HG03354 (cell line): ENCODE data around the gene CLEC2B.

ENCODE experiments used
- ATAC-seq: cut with Tn5 transposase; IDR thresholded peaks from one replicate; pipeline ENCODE4 v1.9.1; 2021; ENCODE audit warnings: mild to moderate bottlenecking; ENCODE audit not compliant: unreplicated experiment, poor library complexity, severe bottlenecking

CLEC2B gene

DNA sequence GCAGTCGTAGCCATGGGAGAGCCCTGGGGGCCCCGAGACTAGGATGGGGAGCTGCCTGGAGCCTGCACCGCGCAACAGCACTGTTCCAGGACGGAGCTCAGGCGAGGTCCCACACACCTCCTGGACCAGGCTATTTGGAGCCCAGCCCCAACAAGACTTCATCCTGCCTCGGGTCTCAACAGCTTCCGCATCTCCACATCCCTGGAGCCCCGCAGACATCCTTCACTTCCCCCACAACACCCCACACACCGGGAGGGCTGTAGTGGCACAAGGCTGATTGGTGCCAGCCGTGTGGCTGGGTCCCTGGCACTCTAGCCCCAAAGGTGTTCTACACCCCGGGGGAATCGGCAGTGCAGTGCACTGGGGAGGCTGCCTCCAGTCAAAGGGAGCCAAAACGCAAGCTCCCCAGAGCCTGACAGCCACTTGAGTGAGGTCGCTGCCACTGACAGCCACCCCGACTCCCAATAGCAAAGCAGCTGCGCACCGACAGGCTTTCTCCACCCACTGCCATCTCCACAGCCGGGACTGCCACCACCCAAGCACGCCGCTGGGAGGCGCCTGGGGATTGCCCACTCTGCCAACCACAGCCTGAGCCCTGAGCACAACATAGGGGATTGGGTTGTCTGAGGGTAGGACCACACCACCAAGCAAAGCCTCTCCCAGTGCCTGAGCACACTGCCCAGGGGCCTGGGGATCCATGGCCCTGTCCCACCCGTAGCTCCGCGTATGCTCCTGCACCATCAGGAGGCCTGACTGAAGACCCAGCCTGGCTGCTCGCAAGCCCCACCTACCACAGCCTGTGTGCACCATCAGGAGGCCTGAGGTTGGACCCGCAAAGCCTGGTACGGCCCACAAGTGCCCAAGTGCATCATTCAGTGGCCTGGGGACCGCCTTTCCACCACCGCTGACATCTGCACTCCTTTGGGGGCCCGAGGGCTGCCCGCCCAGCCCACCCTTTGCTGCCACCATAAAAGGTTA lies 55.0 kb downstream of the CLEC2B start:
- peak; percentile 98 for ATAC-seq

GRCh38 chr12:9811621-9812020 lies 57.5 kb downstream of the CLEC2B start:
- no peak for ATAC-seq

GRCh38 chr12:9810671-9811070 lies 58.5 kb downstream of the CLEC2B start:
- no peak for ATAC-seq

- ATAC-seq, result no peak
These were observed 59.3 kb downstream of the CLEC2B start for GRCh38 chr12:9809866-9810265.

GRCh38 chr12:9809338-9809737 lies 59.8 kb downstream of the CLEC2B start:
- ATAC-seq, result no peak

DNA sequence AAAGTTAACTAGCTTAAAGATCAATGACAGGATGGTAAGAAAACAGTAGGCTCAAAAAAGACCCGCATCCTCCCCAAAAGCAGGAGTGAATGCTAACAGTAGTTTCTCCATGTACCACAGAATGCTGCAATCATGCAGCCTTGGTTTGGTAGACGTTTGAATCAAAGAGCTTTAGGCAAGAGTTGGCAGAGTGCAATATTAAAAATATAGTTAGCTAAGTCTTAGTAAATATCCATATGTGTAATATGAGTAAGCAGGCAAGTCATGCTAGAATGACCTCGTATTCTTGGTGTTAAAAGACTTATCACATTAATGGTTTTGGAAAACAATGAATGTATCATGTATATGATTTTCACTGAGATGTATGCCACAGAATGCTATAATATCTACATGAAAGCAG lies 60.6 kb downstream of the CLEC2B start:
- ATAC-seq, result no peak

DNA sequence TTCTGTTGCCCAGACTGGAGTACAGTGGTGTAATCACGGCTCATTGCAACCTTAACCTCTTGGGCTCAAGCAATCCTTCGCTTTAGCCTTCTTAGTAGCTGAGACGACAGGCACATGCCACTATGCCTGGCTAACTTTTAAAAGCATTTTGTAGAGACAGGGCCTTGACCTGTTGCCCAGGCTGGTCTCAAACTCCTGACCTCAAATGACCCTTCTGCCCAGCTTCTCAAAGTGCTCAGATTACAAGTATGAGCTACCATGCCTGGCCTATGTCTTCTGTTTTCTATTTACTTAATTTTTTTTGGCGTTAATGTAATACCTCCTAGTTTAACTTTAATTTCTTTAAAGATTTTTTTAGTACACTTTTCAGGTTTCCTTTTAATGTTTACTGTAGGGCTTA lies 62.4 kb downstream of the CLEC2B start:
- no peak for ATAC-seq

GRCh38 chr12:9805883-9806282 lies 63.3 kb downstream of the CLEC2B start:
- ATAC-seq, result no peak
